NB4 (cell line): Measurements from ENCODE around the gene MAP3K20.

Experiments
- MYC ChIP-seq: IDR thresholded peaks from 2 replicates; pipeline ENCODE4 v1.6.1; 2011; ENCODE audit warnings: low read depth, low read length
- POLR2A ChIP-seq: IDR thresholded peaks from 2 replicates; pipeline ENCODE4 v1.6.1; 2011; ENCODE audit warnings: mild to moderate bottlenecking; ENCODE audit not compliant: insufficient read length; ENCODE audit errors: extremely low read depth
- TF ChIP-seq, protein P1 (sequence below): IDR thresholded peaks from one replicate; pipeline ENCODE4 v1.5.1; 2012; ENCODE audit warnings: low read depth, low read length
- TF ChIP-seq, protein P2 (sequence below): IDR thresholded peaks from 2 replicates; pipeline ENCODE4 v1.6.1; 2011; ENCODE audit warnings: low read depth, low read length

DNA sequence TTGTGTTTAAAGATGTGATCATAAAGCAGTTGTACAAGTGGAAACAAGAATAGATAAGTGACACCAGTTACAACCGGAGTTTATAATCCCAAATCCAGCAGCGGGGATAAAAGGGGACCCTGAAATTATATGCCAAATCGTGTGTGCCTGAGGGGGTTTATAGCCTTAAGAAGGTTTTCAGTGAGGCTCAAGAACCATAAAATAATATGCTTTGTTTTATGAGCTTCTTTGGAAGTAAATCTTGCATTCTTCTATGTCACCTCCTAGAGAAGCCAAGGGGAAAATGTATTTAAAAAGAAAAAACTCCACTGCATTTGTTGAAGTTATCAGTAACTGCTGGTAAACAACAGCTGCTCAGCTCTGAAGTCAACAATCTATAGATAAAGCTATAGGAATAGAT lies 25.8 kb upstream of the MAP3K20 start:
- TF ChIP-seq, protein P1, sequence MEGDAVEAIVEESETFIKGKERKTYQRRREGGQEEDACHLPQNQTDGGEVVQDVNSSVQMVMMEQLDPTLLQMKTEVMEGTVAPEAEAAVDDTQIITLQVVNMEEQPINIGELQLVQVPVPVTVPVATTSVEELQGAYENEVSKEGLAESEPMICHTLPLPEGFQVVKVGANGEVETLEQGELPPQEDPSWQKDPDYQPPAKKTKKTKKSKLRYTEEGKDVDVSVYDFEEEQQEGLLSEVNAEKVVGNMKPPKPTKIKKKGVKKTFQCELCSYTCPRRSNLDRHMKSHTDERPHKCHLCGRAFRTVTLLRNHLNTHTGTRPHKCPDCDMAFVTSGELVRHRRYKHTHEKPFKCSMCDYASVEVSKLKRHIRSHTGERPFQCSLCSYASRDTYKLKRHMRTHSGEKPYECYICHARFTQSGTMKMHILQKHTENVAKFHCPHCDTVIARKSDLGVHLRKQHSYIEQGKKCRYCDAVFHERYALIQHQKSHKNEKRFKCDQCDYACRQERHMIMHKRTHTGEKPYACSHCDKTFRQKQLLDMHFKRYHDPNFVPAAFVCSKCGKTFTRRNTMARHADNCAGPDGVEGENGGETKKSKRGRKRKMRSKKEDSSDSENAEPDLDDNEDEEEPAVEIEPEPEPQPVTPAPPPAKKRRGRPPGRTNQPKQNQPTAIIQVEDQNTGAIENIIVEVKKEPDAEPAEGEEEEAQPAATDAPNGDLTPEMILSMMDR, result no peak
- TF ChIP-seq POLR2A, result no peak
- TF ChIP-seq, protein P2, sequence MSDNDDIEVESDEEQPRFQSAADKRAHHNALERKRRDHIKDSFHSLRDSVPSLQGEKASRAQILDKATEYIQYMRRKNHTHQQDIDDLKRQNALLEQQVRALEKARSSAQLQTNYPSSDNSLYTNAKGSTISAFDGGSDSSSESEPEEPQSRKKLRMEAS, result no peak
- no peak for TF ChIP-seq MYC
